OCI-LY3 (cell line): Measurements from ENCODE around the gene ZC3H10.
A peak's percentile ranks its signal among the peaks of the same experiment; 100 is the strongest.

ENCODE experiments used
- EZH2phosphoT487 ChIP-seq: fragments of 200-600 bp; shearing (Covaris generic); IDR thresholded peaks from 2 replicates; pipeline ENCODE4 v1.6.1; 2018; ENCODE audit warnings: antibody characterized with exemption, mixed run types, low read depth
- TF ChIP-seq, protein P1 (sequence below): fragments of 200-600, 300-600 bp; sonication (generic); IDR thresholded peaks from 2 replicates; pipeline ENCODE4 v1.5.1; 2014; ENCODE audit warnings: antibody characterized with exemption, low read length, low read depth

- TF ChIP-seq, protein P1, sequence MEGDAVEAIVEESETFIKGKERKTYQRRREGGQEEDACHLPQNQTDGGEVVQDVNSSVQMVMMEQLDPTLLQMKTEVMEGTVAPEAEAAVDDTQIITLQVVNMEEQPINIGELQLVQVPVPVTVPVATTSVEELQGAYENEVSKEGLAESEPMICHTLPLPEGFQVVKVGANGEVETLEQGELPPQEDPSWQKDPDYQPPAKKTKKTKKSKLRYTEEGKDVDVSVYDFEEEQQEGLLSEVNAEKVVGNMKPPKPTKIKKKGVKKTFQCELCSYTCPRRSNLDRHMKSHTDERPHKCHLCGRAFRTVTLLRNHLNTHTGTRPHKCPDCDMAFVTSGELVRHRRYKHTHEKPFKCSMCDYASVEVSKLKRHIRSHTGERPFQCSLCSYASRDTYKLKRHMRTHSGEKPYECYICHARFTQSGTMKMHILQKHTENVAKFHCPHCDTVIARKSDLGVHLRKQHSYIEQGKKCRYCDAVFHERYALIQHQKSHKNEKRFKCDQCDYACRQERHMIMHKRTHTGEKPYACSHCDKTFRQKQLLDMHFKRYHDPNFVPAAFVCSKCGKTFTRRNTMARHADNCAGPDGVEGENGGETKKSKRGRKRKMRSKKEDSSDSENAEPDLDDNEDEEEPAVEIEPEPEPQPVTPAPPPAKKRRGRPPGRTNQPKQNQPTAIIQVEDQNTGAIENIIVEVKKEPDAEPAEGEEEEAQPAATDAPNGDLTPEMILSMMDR, result peak; percentile 72
- TF ChIP-seq EZH2phosphoT487, result no peak
Measured at GRCh38 chr12:56119361-56119796, 1.3 kb downstream of the ZC3H10 start.
